Psoas muscle (tissue), 8 donors: Measurements from ENCODE around the gene GZF1. TPM values are rescaled to one million over a fixed set of nuclear protein-coding genes. Genes with fewer than 3 reads are reported as not detected.

ENCODE experiments used
- ATAC-seq, 4 donors: fragments of 200-7000 bp; cut with Tn5 transposase; one replicate each; pipeline ENCODE4 v1.9.1; 2020; ENCODE audit warnings: moderate library complexity in 3 of 4, mild to moderate bottlenecking in 2 of 4
- DNase-seq, 2 donors: peaks; one replicate each; pipeline ENCODE4 v3.0.0-alpha.2; 2020
- H3K27ac ChIP-seq: fragments of 200-600 bp; one replicate; pipeline ENCODE4 v1.8.0; 2022
- H3K27me3 ChIP-seq, 3 donors: fragments of 200-600 bp in 1 of 3; one replicate each; pipeline versions ENCODE4 v1.6.1 to v1.8.0; 2013 to 2022; ENCODE audit warnings: low read length in 2 of 3, mild to moderate bottlenecking in 2 of 3, moderate library complexity in 1 of 3; ENCODE audit not compliant: insufficient read depth in 3 of 3
- H3K36me3 ChIP-seq, 2 donors: fragments of 200-600 bp in 1 of 2; one replicate each; pipeline versions ENCODE4 v1.6.1 to v1.8.0; 2013 to 2022; ENCODE audit warnings: low read depth in 1 of 2, mild to moderate bottlenecking in 1 of 2, moderate library complexity in 1 of 2; ENCODE audit not compliant: insufficient read depth in 1 of 2
- H3K4me1 ChIP-seq: fragments of 200-600 bp; one replicate; pipeline ENCODE4 v1.8.0; 2022
- H3K4me3 ChIP-seq: fragments of 200-600 bp; one replicate; pipeline ENCODE4 v1.8.0; 2022; ENCODE audit warnings: mild to moderate bottlenecking
- H3K9me3 ChIP-seq: fragments of 200-600 bp; one replicate; pipeline ENCODE4 v1.8.0; 2022
- CTCF ChIP-seq: fragments of 200-600 bp; IDR thresholded peaks from one replicate; pipeline ENCODE4 v1.8.0; 2022; ENCODE audit warnings: antibody characterized with exemption
- WGBS, 3 donors: extraction: QIAGEN DNeasy Blood & Tissue Kit; methylation state at CpG; one replicate each; pipeline versions ENCODE4 v1.1.6 to v1.1.7; 2013; 5-methylcytosine and 5-hydroxymethylcytosine counted together
- intact Hi-C, 2 donors: fragments of 100-400 bp; cut with DNase I; formaldehyde crosslinking; loops; one replicate each; pipeline versions ENCODE4 v1.11.0 to v1.14.2; 2022
- polyA plus RNA-seq, 3 donors: library from polyadenylated mRNA; stranded (reverse); fragments of 200-250 nt; gene quantifications; one replicate each; pipeline ENCODE4 v1.2.3, GENCODE V29; 2013
- total RNA-seq, 4 donors: library from RNA; stranded (reverse); fragmentation: NEBNext Ultra II Directional in 2 of 4; extraction: Animal tissue kit (Norgen Biotek cat#: 25700) in 2 of 4; gene quantifications; one replicate each; pipeline versions ENCODE4 v1.2.1 to v1.2.4, GENCODE V29; 2021 to 2023
- donor health status: healthy with polysubstance abuse.
- donor health status: DM: no; HTN: no; CAD: no; lungs with moderate emphysema.
- donor health status: Bipolar disorder and iron deficiency.
- donor health status: healthy.
- donor health status: DM: yes; HTN: yes; CAD: no.
- donor health status: DM: no; HTN: no; CAD: no.
- donor health status: DM: no; HTN: no; CAD: no.
- donor health status: DM: yes; HTN: yes; CAD: no.

GZF1 gene
- total and polyA plus RNA-seq, 7 donors: 5.3 to 20.7 (median 10.5) TPM

GRCh38 chr20:23412026-23412425 is 50.0 kb downstream of the GZF1 start:
- peak; percentile 76 to 85 (median 78) for ATAC-seq
- no peak for TF ChIP-seq CTCF
- Histone ChIP-seq H3K9me3 (no peaks in the 10 kb centered on the region), H3K4me3 (no peak overlapping the region), H3K36me3 (no peaks in the 10 kb centered on the region), H3K4me1 (peaks cover 63% of the 10 kb centered on the region), H3K27me3 (no peaks in the 10 kb centered on the region), H3K27ac (peak overlapping the region; percentile 52)
- intact Hi-C loops: loop anchor here in 1 of 2 donors (5.0 to 10.0 kb wide), 2 partner anchors 57 to 275 kb away; partner anchors contain the start of gene NXT1
- DNase-seq: no peak
- WGBS, 3 donors: 18 to 26% (median 21%) methylated on average over 1 of the region's 1 CpG

DNA sequence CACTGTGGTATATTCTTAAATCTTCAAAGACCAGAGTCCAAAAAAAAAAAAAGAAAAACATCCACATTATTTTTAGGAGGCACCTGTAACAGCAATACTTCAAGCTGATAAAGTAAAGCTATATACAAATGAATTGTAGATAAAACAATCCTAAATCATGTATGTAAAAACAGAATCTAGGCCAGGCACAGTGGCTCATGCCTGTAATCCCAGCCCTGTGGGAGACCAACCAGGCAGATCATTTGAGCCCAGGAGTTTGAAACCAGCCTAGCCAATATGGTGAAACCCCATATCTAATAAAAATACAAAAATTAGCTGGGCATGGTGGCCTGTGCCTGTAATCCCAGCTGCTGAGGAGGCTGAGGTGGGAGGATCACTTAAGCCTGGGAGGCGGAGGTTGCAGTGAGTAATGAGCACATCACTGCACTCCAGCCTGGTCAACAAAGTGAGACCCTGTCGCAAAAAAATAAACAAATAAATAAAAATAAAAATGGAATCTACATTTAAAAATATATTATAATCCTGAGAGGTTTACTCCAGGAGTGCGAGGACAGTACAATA is 52.0 kb downstream of the GZF1 start:
- no peak overlapping the region for H3K4me3 ChIP-seq
- H3K27ac ChIP-seq: no peak overlapping the region
- intact Hi-C loops: loop anchor here in 1 of 2 donors (5.0 to 10.0 kb wide), 2 partner anchors 59 to 277 kb away; partner anchors contain the start of gene NXT1
- 95 to 99% (median 96%) methylated on average over 3 of the region's 3 CpGs for WGBS, 3 donors
- H3K9me3 ChIP-seq: no peaks in the 10 kb centered on the region
- DNase-seq: no peak
- H3K27me3 ChIP-seq: no peaks in the 10 kb centered on the region
- peak in 2 of 4 donors; percentile 60 to 68 for ATAC-seq
- no peak for TF ChIP-seq CTCF
- no peaks in the 10 kb centered on the region for H3K36me3 ChIP-seq
- peaks cover 69% of the 10 kb centered on the region for H3K4me1 ChIP-seq

GRCh38 chr20:23414526-23415188 is 52.7 kb downstream of the GZF1 start:
- intact Hi-C loops: loop anchor here (5.0 to 10.0 kb wide), 3 partner anchors 52 to 277 kb away; partner anchors contain the start of genes GZF1 (in 1 of the 2) and NXT1 (in 1 of the 2)
- H3K4me1 ChIP-seq: peaks cover 65% of the 10 kb centered on the region
- H3K27ac ChIP-seq: no peak overlapping the region
- WGBS, 3 donors: 53 to 62% (median 54%) methylated on average over 1 of the region's 1 CpG
- no peaks in the 10 kb centered on the region for H3K27me3 ChIP-seq
- no peak for ATAC-seq
- no peaks in the 10 kb centered on the region for H3K9me3 ChIP-seq
- DNase-seq: no peak
- no peaks in the 10 kb centered on the region for H3K36me3 ChIP-seq
- no peak for TF ChIP-seq CTCF
- no peak overlapping the region for H3K4me3 ChIP-seq

DNA sequence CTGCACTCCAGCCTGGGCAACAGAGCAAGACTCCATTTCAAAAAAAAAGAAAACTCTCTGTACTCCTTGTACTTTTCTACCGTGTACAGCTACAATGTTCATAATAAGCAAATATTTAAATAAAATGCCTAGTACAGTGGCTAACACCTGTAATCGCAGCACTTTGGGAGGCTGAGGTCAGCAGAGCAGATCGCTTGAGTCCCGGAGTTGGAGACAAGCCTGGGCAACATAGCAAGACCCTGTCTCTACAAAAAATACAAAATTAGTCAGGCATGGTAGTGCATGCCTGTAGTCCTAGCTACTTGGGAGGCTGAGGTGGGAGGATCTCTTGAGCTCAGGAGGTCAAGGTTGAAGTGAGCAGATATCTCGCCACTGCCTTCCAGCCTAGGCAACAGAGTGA is 53.6 kb downstream of the GZF1 start:
- no peaks in the 10 kb centered on the region for H3K27me3 ChIP-seq
- intact Hi-C loops: loop anchor here (5.0 to 10.0 kb wide), 2 partner anchors 53 to 61 kb away; partner anchors contain the start of genes GZF1 (in 1 of the 2) and NXT1 (in 1 of the 2)
- WGBS, 3 donors: 87 to 95% (median 91%) methylated on average over 5 of the region's 5 CpGs
- DNase-seq (no peak), ATAC-seq (no peak)
- peaks cover 62% of the 10 kb centered on the region for H3K4me1 ChIP-seq
- no peaks in the 10 kb centered on the region for H3K9me3 ChIP-seq
- no peak for TF ChIP-seq CTCF
- peak overlapping the region; percentile 30 for H3K27ac ChIP-seq
- no peak overlapping the region for H3K4me3 ChIP-seq
- no peaks in the 10 kb centered on the region for H3K36me3 ChIP-seq
